ENCODE data around the gene LARP1B. TPM values are rescaled to one million over a fixed set of nuclear protein-coding genes. Genes with fewer than 3 reads are reported as not detected.

The LARP1B gene
- total and polyA plus RNA-seq, 2 donors (not counting 1 experiment from before 2014, with no cell fraction given): 4.5 to 14.6 TPM

GRCh38 chr4:128025319-128025718 lies 35.8 kb upstream of the LARP1B start:
- Mint-ChIP-seq H3K27ac (no peak overlapping the region), H3K27me3 (no peaks in the 10 kb centered on the region), H3K9me3 (ENCODE audit: insufficient read depth) (no peaks in the 10 kb centered on the region), H3K4me1 (no peaks in the 10 kb centered on the region), H3K4me3 (no peak overlapping the region)
- intact Hi-C loops (cut with micrococcal nuclease): loop anchor here (5.0 kb wide), 1 partner anchor 38 kb away; no protein-coding TSS in a partner anchor
- Histone ChIP-seq H3K4me2 (replicated peaks; ENCODE audit: low read depth, low read length, poor library complexity, severe bottlenecking) (no peak overlapping the region), H4K20me1 (ENCODE audit: control insufficient read depth, insufficient read depth, low read length, poor library complexity, severe bottlenecking) (no peaks in the 10 kb centered on the region), H2AFZ (ENCODE audit: insufficient read depth, low read depth, low read length, poor library complexity, severe bottlenecking) (no peak overlapping the region), H3K79me2 (ENCODE audit: control insufficient read depth, insufficient read depth, low read length) (no peaks in the 10 kb centered on the region), H3K9me3 (ENCODE audit: control extremely low read depth in 1 of 3, control insufficient read depth in 2 of 3, insufficient read depth in 1 of 3, low read length in 2 of 3) (peaks cover 0 to 6% (median 0%) of the 10 kb centered on the region in 3 donors), H3K27ac (ENCODE audit: low read length in 2 of 2) (no peak overlapping the region), H3K4me3 (ENCODE audit: control extremely low read depth in 1 of 5, extremely low read depth in 1 of 5, insufficient read depth in 1 of 5, low read depth in 2 of 5, low read length in 4 of 5) (no peak overlapping the region), H3K9ac (ENCODE audit: low read length) (no peak overlapping the region), H3K27me3 (replicated peaks in 1 of 4; ENCODE audit: control extremely low read depth in 1 of 4, control insufficient read depth in 3 of 4, insufficient read depth in 4 of 4, low read length in 3 of 4) (no peaks in the 10 kb centered on the region), H3K4me1 (ENCODE audit: control insufficient read depth in 2 of 2, insufficient read depth in 2 of 2, low read length in 2 of 2) (no peaks in the 10 kb centered on the region), H3K36me3 (replicated peaks in 1 of 2; ENCODE audit: control extremely low read depth in 1 of 2, control insufficient read depth in 1 of 2, extremely low read depth in 1 of 2, insufficient read depth in 2 of 2, low read length in 1 of 2) (peaks cover 10 to 40% of the 10 kb centered on the region in 2 experiments)
- TF ChIP-seq, protein P1, sequence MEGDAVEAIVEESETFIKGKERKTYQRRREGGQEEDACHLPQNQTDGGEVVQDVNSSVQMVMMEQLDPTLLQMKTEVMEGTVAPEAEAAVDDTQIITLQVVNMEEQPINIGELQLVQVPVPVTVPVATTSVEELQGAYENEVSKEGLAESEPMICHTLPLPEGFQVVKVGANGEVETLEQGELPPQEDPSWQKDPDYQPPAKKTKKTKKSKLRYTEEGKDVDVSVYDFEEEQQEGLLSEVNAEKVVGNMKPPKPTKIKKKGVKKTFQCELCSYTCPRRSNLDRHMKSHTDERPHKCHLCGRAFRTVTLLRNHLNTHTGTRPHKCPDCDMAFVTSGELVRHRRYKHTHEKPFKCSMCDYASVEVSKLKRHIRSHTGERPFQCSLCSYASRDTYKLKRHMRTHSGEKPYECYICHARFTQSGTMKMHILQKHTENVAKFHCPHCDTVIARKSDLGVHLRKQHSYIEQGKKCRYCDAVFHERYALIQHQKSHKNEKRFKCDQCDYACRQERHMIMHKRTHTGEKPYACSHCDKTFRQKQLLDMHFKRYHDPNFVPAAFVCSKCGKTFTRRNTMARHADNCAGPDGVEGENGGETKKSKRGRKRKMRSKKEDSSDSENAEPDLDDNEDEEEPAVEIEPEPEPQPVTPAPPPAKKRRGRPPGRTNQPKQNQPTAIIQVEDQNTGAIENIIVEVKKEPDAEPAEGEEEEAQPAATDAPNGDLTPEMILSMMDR (IDR thresholded peaks at IDR 0.05): no peak
- TF ChIP-seq EZH2 (IDR thresholded peaks at IDR 0.05; ENCODE audit: borderline replicate concordance, insufficient read depth, low read depth, low read length, poor library complexity, severe bottlenecking): no peak
- POLR2A ChIA-PET: no interaction called here
- CTCF ChIA-PET: no interaction called here
- ATAC-seq (ENCODE audit: low read depth) (no peak), DNase-seq (no peak)

DNA sequence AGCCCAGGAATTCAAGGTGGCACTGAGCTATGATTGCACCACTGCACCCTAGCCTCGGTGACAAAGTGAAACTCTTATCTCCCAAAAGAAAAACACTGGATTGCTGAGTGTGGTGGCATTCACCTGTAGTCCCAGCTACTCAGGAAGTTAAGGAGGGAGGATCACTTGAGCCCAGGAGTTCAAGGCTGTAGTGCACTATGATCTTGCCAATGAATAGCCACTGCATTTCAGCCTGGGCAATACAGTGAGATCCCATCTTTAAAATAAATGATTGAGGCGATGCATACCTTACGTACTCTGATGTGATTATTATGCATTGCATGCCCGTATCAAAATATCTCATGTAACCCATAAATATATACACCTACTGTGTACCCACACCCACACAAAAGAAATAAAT lies 31.2 kb upstream of the LARP1B start:
- no peak overlapping the region for H3K27ac Mint-ChIP-seq
- no peaks in the 10 kb centered on the region for H3K27me3 ChIP-seq (replicated peaks in 1 of 4; ENCODE audit: control extremely low read depth in 1 of 4, control insufficient read depth in 3 of 4, insufficient read depth in 4 of 4, low read length in 3 of 4)
- no peak overlapping the region for H3K4me3 Mint-ChIP-seq
- ChIA-PET POLR2A (no interaction called here), CTCF (no interaction called here)
- no peak overlapping the region for H2AFZ ChIP-seq (ENCODE audit: insufficient read depth, low read depth, low read length, poor library complexity, severe bottlenecking)
- H3K27ac ChIP-seq (ENCODE audit: low read length in 2 of 2): no peak overlapping the region
- H3K4me1 Mint-ChIP-seq: no peaks in the 10 kb centered on the region
- TF ChIP-seq, protein P1 (IDR thresholded peaks at IDR 0.05): no peak
- no peak for TF ChIP-seq EZH2 (IDR thresholded peaks at IDR 0.05; ENCODE audit: borderline replicate concordance, insufficient read depth, low read depth, low read length, poor library complexity, severe bottlenecking)
- H3K27me3 Mint-ChIP-seq: no peaks in the 10 kb centered on the region
- no peak overlapping the region for H3K4me2 ChIP-seq (replicated peaks; ENCODE audit: low read depth, low read length, poor library complexity, severe bottlenecking)
- H3K9me3 Mint-ChIP-seq (ENCODE audit: insufficient read depth): no peaks in the 10 kb centered on the region
- H3K9me3 ChIP-seq (ENCODE audit: control extremely low read depth in 1 of 3, control insufficient read depth in 2 of 3, insufficient read depth in 1 of 3, low read length in 2 of 3): peaks cover 0 to 2% (median 0%) of the 10 kb centered on the region in 3 donors
- intact Hi-C loops (cut with micrococcal nuclease): loop anchor here (5.0 kb wide), 1 partner anchor 43 kb away; no protein-coding TSS in a partner anchor
- ATAC-seq (ENCODE audit: low read depth): no peak
- DNase-seq: no peak
- H3K36me3 ChIP-seq (replicated peaks in 1 of 2; ENCODE audit: control extremely low read depth in 1 of 2, control insufficient read depth in 1 of 2, extremely low read depth in 1 of 2, insufficient read depth in 2 of 2, low read length in 1 of 2): peaks cover 13 to 14% of the 10 kb centered on the region in 2 experiments
- 86% methylated on average over 1 of the region's 4 CpGs for WGBS (ENCODE audit: insufficient coverage)
- H3K4me1 ChIP-seq (ENCODE audit: control insufficient read depth in 2 of 2, insufficient read depth in 2 of 2, low read length in 2 of 2): no peaks in the 10 kb centered on the region
- no peak overlapping the region for H3K9ac ChIP-seq (ENCODE audit: low read length)
- no peak overlapping the region for H3K4me3 ChIP-seq (ENCODE audit: control extremely low read depth in 1 of 5, extremely low read depth in 1 of 5, insufficient read depth in 1 of 5, low read depth in 2 of 5, low read length in 4 of 5)
- H4K20me1 ChIP-seq (ENCODE audit: control insufficient read depth, insufficient read depth, low read length, poor library complexity, severe bottlenecking): no peaks in the 10 kb centered on the region
- H3K79me2 ChIP-seq (ENCODE audit: control insufficient read depth, insufficient read depth, low read length): no peaks in the 10 kb centered on the region

Measured in B cell (primary cell).